Adrenal gland (tissue), 5 donors: ENCODE measurements around the gene BLVRA.

ENCODE experiments used
- POLR2A ChIP-seq, 2 donors: fragments of 450-650 bp; IDR thresholded peaks; one replicate each; pipeline ENCODE4 v1.6.1; 2017; ENCODE audit warnings: antibody characterized with exemption in 2 of 2, mild to moderate bottlenecking in 2 of 2, moderate library complexity in 1 of 2
- TF ChIP-seq, protein P1 (sequence below), 6 experiments: fragments of 450-650 bp in 4 of 6; fragments of 200-600 bp in 2 of 6; sonication (generic) in 1 of 6; IDR thresholded peaks; 1 replicate in 5 of 6; 2 replicates in 1 of 6; pipeline versions ENCODE4 v1.5.1 to v1.8.0; 2016 to 2021; ENCODE audit warnings: antibody characterized with exemption in 6 of 6, mild to moderate bottlenecking in 2 of 6, moderate library complexity in 1 of 6
- donor health status: DM: no; HTN: no; CAD: no.

DNA sequence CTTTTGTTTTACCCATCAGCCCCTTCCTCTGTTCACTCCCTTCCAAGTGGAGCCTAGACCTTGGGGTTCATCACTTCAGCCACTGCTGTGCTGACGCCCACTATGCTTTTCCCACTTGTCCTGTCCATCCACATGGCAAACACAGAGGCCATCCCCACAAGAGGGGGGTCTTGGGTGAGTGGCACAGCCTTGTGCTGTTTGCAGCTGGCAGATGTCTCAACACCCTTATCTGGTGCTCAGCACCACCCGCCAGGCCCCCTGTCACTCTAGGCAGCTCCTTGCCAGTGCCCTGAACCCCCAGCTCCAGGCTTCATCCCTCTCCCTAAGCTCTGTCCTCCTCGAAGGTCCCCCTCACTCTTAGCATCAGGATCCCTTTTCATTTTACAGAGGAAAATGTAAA lies 13.1 kb downstream of the BLVRA start:
- TF ChIP-seq, protein P1, sequence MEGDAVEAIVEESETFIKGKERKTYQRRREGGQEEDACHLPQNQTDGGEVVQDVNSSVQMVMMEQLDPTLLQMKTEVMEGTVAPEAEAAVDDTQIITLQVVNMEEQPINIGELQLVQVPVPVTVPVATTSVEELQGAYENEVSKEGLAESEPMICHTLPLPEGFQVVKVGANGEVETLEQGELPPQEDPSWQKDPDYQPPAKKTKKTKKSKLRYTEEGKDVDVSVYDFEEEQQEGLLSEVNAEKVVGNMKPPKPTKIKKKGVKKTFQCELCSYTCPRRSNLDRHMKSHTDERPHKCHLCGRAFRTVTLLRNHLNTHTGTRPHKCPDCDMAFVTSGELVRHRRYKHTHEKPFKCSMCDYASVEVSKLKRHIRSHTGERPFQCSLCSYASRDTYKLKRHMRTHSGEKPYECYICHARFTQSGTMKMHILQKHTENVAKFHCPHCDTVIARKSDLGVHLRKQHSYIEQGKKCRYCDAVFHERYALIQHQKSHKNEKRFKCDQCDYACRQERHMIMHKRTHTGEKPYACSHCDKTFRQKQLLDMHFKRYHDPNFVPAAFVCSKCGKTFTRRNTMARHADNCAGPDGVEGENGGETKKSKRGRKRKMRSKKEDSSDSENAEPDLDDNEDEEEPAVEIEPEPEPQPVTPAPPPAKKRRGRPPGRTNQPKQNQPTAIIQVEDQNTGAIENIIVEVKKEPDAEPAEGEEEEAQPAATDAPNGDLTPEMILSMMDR (IDR thresholded peaks at IDR 0.05): no peak
- no peak for TF ChIP-seq POLR2A (IDR thresholded peaks at IDR 0.05)
